Tongue (tissue), 2 donors: ENCODE measurements around the gene TLCD4. TPM values are rescaled to one million over a fixed set of nuclear protein-coding genes. Genes with fewer than 3 reads are reported as not detected.
A peak's percentile ranks its signal among the peaks of the same experiment; 100 is the strongest.
"Not testable (repeated sequence)": the region's sequence is repeated elsewhere in the genome, so short reads cannot be mapped to it uniquely, and the experiment has no call there.

ENCODE experiments used
- DNase-seq: peaks from one replicate; pipeline ENCODE4 v3.0.0-alpha.2; 2015
- total RNA-seq: library from RNA; depleted of rRNA; stranded (reverse); fragments of >200 nt; gene quantifications from one replicate; pipeline ENCODE4 v1.2.3, GENCODE V29; 2014

The TLCD4 gene, protein sequence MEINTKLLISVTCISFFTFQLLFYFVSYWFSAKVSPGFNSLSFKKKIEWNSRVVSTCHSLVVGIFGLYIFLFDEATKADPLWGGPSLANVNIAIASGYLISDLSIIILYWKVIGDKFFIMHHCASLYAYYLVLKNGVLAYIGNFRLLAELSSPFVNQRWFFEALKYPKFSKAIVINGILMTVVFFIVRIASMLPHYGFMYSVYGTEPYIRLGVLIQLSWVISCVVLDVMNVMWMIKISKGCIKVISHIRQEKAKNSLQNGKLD
- 43.7 TPM for total RNA-seq

DNA sequence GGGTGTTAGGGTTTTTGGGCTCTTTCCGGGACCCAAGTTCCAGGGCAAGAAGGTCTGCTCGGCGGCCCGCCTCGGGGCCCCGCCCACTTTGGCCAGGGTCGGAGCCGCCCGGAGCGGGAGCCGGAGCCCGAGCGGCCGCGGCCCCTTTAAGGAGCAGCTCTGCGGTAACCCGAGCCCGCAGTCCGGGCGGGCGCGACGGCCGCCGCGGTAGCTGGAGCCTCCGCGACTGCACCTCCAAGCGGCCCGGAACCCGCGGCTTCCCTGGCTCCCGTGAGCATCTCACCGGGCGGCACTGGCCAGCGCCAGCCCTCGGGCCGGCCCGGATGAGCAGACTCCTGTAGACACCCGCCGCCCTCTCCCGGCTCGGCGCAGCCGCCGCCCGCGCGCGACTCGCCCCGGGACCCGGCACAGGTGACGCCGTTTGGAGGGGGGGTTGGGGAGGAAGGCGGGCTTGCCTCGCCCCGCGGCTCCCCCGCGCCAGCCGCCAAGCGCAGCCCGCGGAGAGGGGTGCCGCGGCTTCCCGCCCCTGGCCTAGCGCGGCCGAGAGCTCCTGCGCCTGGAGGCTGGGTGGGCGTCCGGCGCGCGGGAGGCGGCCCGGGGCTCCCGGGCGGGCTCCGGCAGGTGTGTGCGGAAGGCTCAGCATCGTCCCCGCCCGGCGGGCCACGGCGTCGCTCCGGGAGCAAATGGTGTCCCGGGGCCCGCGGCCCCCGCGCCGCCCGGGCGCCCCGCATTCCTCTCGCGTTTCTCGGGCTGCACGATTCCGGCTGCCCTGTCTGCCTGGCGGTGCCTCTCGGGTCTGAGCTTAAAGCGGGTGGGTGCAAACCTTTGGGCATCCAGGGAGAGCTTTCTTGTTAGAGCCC, at the start of gene TLCD4:
Gene TLCD4, plus strand, starts transcription at position 149 of the 860 bp plus-strand sequence. CDS start 26,547 bp downstream, outside the sequence.
- DNase-seq, result peak; percentile 79

DNA sequence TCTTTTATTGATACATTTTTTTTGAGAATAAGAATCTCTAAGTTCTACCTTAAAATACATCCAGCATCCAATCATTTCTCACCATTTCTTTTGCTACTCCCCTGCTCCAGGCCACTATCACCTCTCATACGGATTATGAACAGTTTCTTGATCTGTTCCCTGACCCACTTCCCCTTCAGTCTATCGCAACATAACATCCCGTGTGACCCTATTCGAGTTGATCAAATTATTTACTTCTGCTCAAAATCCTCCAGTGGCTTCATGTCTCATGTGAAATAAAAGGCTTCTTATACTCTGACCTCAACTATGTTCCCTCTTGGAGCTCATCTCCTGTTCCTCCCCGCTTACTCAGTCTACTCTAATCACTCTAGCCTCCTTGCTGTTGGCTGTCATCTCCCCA, 49.6 kb upstream of the TLCD4 start:
- DNase-seq, result no peak

DNA sequence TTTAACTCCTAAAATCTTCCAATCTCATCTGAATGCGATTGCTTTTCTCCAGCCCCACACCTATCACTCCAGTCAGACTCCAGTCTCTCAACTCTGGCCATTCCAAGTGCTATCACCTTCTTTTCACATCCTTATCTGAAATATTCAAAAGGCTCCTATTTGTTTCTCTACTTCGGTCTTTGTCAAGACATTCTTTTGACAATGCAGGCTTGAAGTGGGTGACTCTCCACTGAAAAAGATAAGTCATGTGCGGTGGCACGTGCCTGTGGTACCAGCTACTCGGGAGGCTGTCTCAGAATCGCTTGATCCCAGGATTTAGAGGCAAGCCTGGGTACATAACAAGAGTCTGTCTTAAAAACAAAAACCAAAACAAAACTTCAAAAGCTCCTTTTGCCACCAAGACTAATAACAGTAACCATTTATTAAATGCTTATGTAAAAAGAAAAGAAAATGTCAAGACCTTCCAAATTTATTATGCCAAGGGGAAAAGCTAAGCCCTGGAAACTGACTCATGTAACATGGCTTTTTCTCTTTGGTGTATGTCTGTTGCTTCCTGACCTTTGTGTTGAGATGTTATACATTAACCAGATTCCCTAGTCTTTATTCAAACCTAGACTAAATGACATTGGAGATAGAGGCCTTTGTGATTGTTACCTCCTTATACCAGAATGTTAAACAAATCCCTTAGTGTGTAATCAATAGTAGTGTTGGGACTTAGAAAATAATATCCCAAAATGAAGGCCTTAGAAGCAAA, 48.0 kb upstream of the TLCD4 start:
- no peak for DNase-seq

DNA sequence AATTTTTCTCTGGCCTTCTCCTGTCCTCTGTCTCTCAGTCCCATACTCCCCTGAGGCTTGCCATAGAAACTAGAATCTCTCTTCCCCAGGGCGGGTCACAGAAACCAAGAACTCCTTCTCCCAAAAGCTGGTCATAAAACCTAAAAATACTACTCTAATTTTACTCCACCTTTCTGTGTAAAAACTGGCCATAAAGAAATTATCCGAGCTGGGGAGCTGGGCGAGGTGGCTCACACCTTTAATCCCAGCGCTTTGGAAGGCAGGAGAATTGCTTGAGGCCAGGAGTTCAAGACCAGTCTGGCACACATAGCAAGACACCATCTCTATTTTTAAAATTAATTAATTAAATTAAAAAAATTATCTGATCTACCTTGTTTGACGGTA, 47.5 kb upstream of the TLCD4 start:
- DNase-seq, result no peak

DNA sequence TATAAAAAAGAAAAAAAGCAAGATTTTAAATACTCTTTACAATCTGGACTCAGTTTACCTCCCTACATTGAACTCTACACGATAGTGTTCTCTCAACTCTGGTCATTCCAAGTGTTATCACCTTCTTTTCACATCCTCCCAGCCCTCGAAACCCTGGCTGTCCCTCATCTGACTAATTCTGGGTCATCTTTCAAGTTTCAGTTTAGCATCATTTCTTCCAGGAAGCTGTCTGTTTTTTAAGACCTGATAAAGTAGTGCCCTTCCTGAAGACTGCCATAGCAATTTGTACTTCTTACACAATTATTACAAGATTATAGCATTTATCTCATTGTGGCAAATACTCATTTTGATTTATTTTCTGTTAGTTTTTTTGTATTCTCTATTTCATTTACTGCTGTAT, 45.6 kb upstream of the TLCD4 start:
- DNase-seq, result no peak

DNA sequence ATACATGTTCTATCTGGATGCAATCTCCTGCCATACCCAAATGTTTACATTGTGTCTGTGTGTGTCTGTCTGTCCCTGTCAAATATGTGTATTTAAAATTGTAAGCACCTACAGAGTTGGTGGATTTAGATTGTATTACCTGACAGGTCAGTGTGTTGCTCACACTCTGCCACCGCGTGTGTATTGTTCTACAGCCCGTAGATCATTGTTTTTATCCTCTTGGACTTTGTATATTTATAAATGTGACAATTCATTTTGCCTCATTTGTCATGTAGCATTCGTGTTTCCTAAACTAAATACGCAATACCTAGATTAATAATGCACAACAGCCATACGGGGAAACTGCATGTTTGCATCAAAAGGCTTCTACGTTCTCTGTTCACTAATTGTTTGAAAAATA, 45.0 kb upstream of the TLCD4 start:
- DNase-seq, result no peak

DNA sequence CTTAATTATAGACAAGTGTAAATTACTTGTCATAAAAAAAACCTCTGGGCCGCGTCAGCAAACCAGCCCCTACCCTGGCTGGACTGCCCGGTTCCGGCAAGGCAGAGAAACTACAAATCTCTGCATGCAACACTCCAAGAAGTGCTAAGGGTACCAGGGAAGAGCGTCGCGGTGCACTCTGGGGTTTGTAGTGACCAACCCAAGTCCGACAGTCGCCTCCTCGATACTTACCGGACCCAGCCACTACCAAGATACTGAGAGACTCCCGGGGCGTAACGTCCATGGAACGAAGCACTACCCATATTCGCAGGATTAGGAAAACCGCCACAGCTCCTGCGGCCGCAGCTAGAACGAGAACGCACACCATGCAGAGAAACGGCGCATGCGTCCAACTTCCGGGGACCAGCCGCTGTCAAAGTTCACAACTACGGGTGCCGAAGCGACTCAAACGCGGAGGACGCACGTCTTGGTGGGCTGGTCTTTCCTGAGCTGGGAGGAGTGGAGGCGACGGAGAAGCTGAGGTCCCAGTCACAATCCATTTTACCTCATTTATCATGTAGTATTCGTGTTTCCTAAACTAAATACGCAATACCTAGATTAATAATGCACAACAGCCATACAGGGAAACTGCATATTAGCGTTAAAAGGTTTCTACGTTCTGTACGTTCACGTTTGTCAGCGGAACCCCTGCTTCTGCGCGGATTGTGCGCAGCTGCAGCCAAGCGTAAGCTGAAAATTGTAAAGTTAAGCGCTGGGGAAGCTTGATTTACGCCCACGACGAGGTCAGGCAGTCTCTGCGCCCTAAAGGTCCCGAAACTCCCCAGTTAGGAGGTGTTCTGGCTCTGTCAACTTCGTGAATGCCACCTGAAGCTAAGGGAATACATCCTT, 44.4 kb upstream of the TLCD4 start, which contains the start of gene ALG14:
Gene ALG14, minus strand, starts transcription at position 420 of the 888 bp plus-strand sequence. Its CDS starts 53 bp downstream, at position 367.
- DNase-seq, result peak; percentile 99

DNA sequence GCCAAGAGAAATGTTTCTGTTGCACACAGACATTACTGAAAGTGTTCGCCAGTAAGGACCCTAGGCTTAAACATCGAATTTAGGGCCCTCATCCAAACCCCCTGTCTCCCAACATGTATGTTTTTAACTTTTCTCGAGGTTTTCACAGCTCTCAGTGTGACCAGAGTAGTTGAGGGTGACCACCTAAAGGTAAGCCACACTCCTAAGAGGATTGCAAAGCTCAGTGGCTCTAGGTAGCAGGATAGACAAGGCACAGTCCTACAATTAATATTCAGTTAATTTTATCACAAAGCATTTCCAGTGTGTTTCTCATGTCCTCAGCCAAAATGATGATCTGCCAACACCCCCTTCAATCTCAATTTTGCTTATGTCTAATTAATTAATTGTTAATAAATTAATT, 43.7 kb upstream of the TLCD4 start:
- DNase-seq, result no peak

DNA sequence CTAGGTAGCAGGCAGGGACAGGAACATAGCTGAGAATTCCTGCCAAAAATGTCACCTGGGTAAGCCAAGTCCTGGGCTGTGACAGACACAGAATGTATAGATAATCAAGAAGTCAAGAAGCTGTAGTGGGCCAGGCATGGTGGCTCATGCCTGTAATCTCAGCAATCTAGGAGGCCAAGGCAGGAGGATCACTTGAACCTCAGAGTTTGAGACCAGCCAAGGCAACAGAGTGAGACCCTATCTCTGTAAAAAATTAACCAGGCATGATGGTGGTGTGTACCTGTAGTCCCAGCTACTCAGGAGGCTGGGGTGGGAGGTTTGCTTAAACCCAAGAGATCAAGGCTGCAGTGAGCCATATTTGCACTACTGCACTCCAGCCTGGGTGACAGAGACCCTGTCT, 41.1 kb upstream of the TLCD4 start:
- no peak for DNase-seq

DNA sequence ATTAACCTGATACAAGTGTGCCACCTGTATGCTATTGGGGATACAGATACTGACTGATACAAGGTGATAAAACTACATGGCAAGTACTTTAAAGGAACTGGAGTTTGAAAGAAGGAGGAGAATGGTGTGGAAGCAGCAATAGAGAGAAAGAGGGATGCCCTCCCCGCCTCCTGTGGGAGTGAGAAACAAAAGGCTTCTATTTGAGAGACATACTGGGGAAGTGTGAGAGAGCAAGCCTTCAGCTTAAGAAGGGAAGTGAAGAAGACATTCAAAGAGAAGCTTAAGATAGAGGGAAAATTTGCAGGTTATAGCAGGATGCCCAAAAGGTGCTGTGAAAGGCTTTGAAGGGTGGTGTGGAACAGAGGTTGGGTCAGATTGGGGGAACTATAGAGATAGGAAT, 36.7 kb upstream of the TLCD4 start:
- no peak for DNase-seq

DNA sequence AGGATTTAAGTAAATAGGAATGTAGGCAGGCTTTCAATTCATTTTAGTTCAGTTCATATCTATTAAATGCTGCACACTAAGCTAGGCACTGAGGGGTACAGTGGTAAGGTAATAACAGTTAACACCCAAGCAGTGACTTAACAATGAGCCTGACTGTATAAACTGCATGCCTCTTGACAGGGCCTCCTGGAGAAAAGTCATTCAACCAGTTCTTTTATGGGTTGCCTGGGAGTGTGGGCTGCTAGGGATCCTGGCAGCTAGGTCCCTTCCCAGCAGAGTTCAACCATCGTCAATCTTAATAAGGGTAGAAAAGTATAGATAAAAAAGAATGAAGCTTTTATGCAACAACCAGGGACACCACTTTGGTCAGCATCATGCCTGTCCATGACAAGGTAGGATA, 36.3 kb upstream of the TLCD4 start:
- DNase-seq, result no peak

DNA sequence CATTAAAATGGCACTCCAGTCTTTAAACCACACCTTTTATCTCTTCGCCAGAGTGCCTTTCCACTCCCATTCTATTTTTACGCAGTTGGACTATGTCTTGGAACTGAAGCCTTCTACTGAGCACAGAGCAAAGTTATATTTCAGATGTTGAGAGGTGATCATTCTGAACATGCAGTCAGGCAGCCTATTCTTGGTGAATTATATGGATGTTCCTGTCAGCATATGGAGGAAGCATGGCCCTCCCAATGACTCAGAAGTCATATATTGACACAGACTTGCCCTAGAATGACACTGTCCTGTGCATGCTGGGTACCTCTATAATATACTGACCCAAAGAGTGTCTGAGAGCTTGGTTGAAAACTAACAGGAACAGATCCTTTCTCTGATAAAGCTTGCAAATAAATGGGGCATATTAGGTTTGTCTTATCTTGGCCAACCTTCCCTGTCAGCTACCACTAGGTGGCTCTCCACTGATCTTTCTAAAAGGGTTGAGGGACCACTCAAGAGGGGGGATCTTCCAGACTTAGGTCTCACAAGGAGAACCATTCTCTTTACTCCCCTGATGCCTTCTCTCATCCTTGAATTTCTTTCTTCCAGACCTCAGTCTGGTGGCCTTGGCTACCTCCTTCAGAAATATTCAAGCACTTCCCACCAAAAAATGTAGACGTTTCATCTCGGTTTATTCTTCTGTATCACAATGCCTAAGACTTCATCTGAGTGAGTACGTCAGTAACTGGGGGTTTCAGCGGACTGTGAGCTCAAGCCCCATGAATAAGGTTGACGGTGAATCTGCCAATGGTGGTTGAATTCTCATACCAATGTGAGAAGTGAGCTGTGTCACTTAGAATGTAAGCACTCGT, 32.6 kb upstream of the TLCD4 start:
- peak; percentile 70 for DNase-seq

DNA sequence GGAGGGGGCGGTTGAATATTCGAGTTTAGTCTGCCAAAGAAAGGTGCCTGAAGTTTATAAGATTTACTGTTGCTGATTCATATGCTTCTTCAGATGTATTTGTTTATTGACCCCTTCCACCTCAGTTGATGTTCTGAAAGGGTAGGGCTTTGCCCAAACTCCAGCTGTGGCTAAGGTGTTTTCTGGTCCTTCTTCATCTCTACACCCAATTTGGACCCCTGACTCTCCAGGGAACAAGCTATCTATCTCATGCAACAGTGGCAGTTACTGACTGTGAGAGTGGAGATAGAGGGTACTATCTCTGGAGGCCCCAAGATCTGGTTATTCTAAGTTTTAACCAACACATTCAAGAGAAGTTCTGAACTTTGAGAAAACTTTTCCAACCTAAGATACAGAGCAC, 31.8 kb upstream of the TLCD4 start:
- no peak for DNase-seq

DNA sequence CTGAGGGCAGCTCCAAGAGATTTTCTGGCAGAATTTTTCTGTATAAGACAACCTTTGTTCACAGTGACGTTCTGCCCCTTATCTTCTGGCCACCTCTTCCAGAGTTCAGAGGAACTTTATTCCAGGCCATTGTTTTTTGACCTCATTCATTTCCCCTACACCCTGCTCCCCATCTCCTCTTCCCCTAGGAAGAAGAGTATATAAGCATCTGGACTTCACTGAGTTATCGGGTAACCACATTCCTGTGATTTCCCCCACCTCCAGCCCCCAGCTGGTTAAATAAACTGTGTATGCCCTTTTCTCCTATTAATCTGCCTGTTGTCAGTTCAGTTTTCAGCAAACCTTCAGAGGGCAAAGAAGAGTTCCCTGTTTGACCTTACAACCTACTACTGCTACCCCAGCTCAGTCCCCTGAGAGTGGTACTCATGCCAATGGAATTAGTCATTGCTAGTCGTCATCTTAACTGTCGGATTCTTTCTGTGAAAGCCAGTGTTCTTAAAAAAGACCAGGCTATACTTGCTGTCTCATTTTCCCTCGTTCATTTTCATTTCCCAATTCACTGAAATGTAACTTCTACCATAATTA, 30.1 kb upstream of the TLCD4 start:
- peak; percentile 72 for DNase-seq

DNA sequence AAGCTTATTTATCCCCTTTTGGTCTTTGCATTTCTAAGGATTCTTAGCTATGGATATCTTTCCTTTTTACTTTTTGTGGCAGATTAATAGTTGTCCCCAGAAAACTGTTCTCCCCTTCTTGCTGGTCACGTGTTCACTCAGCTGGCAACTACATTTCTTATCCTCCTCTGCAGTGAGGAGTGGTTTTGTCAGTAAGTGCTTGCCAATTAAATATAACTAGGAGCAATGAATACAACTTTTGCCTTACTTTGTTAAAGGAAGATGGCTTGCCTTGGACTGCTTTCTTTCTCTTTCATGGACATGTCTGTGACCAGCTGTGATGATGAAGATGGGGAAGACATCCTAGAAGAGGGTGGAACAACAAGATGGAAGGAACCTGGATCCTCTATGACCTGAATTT, 28.9 kb upstream of the TLCD4 start:
- DNase-seq, result no peak

DNA sequence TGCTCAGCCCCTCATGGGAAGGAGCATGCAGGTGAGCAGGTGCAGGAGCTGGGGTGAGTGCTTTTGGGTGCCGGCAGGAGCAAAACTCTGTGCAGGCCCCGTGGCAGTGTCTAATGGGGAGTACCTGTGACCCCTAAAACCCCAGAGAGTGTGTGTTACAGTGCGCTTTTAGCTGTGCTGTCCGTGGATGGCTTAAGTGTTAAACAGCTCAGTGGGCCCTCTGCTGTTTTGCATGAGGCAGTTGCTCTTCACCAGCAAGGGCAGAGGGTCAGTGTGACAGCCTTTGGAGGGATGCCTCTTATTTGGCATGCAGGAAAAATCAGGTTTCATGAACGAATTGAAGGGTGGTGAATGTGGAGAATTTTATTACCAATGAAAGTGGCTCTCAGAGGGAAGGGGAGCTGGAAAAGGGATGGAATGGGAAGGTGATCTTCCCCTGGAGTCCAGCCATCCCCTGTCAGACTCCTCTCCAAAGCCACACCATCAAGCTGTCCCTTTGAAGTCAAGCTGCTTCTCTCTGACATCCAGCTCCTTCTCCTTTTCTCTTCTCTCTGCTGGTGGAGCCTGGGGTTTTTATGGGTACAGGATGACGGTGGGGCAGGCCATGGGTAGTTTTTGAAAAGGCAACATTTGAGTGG, 27.4 kb upstream of the TLCD4 start:
- no peak for DNase-seq

DNA sequence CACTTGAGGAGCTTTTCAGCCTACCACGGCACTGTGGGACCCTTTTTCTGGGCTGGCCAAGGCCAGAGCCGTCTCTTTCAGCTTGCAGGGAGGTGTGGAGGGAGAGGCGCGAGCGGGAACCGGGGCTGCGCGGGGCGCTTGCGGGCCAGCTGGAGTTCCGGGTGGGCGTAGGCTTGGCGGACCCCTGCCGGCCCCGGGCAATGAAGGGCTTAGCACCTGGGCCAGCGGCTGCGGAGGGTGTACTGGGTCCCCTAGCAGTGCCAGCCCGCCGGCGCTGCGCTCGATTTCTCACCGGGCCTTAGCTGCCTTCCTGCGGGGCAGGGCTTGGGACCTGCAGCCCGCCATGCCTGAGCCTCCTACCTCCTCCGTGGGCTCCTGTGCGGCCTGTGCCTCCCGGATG, 25.9 kb upstream of the TLCD4 start:
- not testable (repeated sequence) for DNase-seq

DNA sequence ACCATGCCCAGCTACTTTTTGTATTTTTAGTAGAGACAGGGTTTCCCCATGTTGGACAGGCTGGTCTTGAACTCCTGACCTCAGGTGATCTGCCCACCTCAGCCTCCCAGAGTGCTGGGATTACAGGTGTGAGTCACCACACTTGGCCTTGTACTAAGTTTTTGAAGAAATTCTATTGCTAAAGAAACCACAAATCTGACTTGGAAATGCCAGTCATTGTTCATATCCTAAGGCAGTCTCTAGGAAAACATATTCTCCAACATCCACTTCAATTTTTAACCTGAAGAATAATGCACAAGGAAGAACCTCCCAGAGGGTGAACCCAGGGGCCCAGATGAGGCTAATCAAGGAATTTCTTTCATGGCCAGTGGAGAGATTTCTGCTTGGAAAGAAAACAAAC, 24.3 kb upstream of the TLCD4 start:
- DNase-seq, result not testable (repeated sequence)

DNA sequence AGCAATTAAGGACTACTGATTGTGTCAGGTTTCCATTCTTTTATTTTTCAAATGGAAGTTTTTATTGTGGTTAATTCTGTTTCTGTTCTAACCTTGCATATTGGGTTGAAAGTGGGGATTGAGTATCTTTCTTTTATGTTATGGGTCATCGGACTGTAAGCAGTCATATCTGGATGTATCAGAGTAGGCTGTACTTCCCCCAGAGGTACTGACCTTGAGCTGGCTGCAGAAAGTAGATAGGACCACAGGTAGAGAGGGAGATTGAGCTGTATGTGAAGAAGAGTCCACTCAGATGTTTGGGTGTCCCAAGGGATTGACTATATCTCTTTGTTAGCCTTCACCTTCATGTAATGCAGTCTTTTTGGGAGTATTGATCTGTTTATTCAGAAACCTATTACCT, 23.9 kb upstream of the TLCD4 start:
- no peak for DNase-seq

DNA sequence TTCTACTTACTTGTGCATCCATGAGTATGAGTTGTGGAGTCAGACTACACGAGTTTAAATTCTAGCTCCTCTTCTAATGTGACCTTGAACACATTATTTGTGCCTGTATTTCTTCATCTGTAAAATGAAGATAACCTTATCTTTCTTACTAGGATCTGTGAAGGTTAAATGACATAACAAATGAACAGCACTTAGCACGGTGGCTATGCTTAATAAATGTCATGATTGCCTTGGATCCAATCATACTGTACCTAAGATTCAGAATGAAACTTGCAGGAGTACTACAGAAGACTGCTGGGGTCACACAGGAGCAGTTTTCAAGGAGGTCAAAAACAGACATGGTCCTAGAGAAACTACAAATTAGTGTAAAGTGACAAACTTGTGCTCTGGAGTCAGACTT, 22.2 kb upstream of the TLCD4 start:
- no peak for DNase-seq
